Measurements from ENCODE around the gene TOM1.

GRCh38 chr22:35345808-35346505 is 46.3 kb downstream of the TOM1 start:
- TF ChIP-seq, protein P1, sequence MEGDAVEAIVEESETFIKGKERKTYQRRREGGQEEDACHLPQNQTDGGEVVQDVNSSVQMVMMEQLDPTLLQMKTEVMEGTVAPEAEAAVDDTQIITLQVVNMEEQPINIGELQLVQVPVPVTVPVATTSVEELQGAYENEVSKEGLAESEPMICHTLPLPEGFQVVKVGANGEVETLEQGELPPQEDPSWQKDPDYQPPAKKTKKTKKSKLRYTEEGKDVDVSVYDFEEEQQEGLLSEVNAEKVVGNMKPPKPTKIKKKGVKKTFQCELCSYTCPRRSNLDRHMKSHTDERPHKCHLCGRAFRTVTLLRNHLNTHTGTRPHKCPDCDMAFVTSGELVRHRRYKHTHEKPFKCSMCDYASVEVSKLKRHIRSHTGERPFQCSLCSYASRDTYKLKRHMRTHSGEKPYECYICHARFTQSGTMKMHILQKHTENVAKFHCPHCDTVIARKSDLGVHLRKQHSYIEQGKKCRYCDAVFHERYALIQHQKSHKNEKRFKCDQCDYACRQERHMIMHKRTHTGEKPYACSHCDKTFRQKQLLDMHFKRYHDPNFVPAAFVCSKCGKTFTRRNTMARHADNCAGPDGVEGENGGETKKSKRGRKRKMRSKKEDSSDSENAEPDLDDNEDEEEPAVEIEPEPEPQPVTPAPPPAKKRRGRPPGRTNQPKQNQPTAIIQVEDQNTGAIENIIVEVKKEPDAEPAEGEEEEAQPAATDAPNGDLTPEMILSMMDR (IDR thresholded peaks at IDR 0.05) = no peak
- TF ChIP-seq USF2 (IDR thresholded peaks at IDR 0.05) = no peak
- TF ChIP-seq EP300 (IDR thresholded peaks at IDR 0.05) = no peak
- no peak for TF ChIP-seq RCOR1 (IDR thresholded peaks at IDR 0.05; ENCODE audit: low read depth, low read length)
